ENCODE results near the gene DMD.

- TF ChIP-seq CTCF (IDR thresholded peaks at IDR 0.05; ENCODE audit: low read depth, low read length) (no peak), MAX (IDR thresholded peaks at IDR 0.05; ENCODE audit: low read depth, low read length) (no peak), POLR2A (IDR thresholded peaks at IDR 0.05; ENCODE audit: extremely low read depth, insufficient read length) (no peak), MYC (IDR thresholded peaks at IDR 0.05; ENCODE audit: low read depth, low read length) (no peak)
These were observed 72.6 kb downstream of the DMD start for GRCh38 chrX:33138677-33139249.

Measured in NB4 (cell line).